Muscle layer of colon (tissue), 2 donors: ENCODE data around the gene LYAR.

ENCODE experiments used
- H3K27ac ChIP-seq: one replicate; pipeline ENCODE4 v1.7.0; 2013; ENCODE audit warnings: low read depth, mild to moderate bottlenecking, low read length, moderate library complexity
- H3K27me3 ChIP-seq, 2 donors: one replicate each; pipeline ENCODE4 v1.7.0; 2013; ENCODE audit warnings: low read length in 2 of 2, mild to moderate bottlenecking in 2 of 2; ENCODE audit not compliant: insufficient read depth in 2 of 2, control insufficient read depth in 1 of 2
- H3K36me3 ChIP-seq: one replicate; pipeline ENCODE4 v1.7.0; 2013; ENCODE audit warnings: mild to moderate bottlenecking, low read length; ENCODE audit not compliant: insufficient read depth
- H3K4me1 ChIP-seq: one replicate; pipeline ENCODE4 v1.7.0; 2013; ENCODE audit warnings: mild to moderate bottlenecking, low read length; ENCODE audit not compliant: insufficient read depth
- H3K4me3 ChIP-seq, 2 donors: one replicate each; pipeline ENCODE4 v1.7.0; 2013; ENCODE audit warnings: low read length in 2 of 2, low read depth in 1 of 2, mild to moderate bottlenecking in 1 of 2, moderate library complexity in 1 of 2
- H3K9ac ChIP-seq: one replicate; pipeline ENCODE4 v1.7.0; 2013; ENCODE audit warnings: low read length
- H3K9me3 ChIP-seq: one replicate; pipeline ENCODE4 v1.7.0; 2013; ENCODE audit warnings: mild to moderate bottlenecking, low read length
- donor health status: abdominal sarcoma.
- donor health status: Adenocarcinoma of cecum.

The LYAR gene

GRCh38 chr4:4327652-4328121 lies 37.7 kb upstream of the LYAR start:
- H3K27me3 ChIP-seq = no peaks in the 10 kb centered on the region
- no peaks in the 10 kb centered on the region for H3K36me3 ChIP-seq
- no peak overlapping the region for H3K9ac ChIP-seq
- no peak overlapping the region for H3K27ac ChIP-seq
- H3K4me3 ChIP-seq = no peak overlapping the region
- H3K9me3 ChIP-seq = no peaks in the 10 kb centered on the region
- no peaks in the 10 kb centered on the region for H3K4me1 ChIP-seq

DNA sequence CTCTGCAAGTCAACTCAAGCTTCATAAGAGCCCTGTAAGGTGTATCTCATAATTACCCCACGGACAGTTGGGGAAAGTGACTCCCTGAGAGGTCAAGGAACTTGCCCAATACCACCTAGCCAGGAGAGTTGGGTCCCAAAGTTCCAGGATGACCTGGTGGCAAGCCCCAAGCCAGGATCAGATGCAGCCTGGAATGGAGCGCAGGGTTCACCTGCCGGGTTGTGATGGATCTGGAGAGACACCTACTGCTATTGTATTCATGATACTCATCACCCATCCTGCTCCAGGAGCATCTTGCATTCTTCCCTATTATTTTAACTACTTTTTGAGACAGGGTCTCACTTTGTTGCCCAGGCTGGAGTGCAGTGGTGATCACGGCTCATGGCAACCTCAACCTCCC lies 36.2 kb upstream of the LYAR start:
- Histone ChIP-seq H3K27ac (no peak overlapping the region), H3K4me3 (no peak overlapping the region), H3K4me1 (no peaks in the 10 kb centered on the region), H3K36me3 (peaks cover 8% of the 10 kb centered on the region), H3K9ac (no peak overlapping the region), H3K27me3 (no peaks in the 10 kb centered on the region), H3K9me3 (no peaks in the 10 kb centered on the region)

- no peaks in the 10 kb centered on the region for H3K9me3 ChIP-seq
- no peaks in the 10 kb centered on the region for H3K4me1 ChIP-seq
- no peaks in the 10 kb centered on the region for H3K27me3 ChIP-seq
- H3K36me3 ChIP-seq = peaks cover 14% of the 10 kb centered on the region
- H3K27ac ChIP-seq = no peak overlapping the region
- no peak overlapping the region for H3K4me3 ChIP-seq
- H3K9ac ChIP-seq = no peak overlapping the region
Observed at GRCh38 chr4:4325321-4325720, 35.4 kb upstream of the LYAR start.

DNA sequence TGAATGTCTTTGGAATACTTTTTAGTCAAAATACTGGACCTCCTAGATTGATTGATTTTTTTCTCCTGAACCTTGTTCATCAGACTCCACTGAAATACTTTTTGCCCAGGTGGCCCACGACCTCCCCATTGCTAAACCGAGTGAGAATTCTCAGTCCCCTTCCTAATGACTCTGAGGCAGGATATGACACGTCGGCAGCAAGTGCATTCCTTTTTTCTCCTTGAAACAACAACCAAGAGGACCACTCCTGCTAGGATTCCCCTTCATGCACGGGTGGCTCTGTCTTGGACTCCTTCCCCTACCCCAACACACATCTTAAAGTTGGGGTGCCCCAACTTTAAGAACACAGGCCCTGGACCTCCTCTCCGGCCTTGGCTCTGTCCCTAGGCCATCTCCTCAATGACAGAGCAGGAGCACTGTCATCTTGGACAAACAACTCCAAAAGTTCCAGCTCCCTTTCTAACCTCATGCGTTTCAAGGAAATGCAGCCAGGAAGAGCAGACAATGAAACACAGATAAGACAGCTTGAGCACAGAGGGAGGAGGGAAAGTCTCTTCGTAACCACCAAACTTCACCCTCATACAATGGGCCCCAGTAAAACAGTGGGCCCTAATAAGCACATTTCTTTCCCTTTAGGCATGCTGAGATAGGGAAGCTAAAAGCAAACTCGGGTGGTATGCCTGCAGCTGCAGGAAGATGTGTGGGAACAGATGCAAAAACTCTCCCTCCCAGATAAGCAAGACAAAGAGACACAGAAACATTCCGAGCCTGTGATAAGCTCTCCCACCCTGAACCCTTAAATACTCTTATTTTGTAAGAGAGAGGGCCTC lies 34.0 kb upstream of the LYAR start:
- H3K36me3 ChIP-seq = peaks cover 14% of the 10 kb centered on the region
- H3K9ac ChIP-seq = no peak overlapping the region
- H3K27me3 ChIP-seq = no peaks in the 10 kb centered on the region
- H3K4me1 ChIP-seq = no peaks in the 10 kb centered on the region
- no peak overlapping the region for H3K27ac ChIP-seq
- no peaks in the 10 kb centered on the region for H3K9me3 ChIP-seq
- no peak overlapping the region for H3K4me3 ChIP-seq

GRCh38 chr4:4321951-4322688 lies 32.2 kb upstream of the LYAR start:
- no peak overlapping the region for H3K27ac ChIP-seq
- H3K9me3 ChIP-seq = no peaks in the 10 kb centered on the region
- peaks cover 23% of the 10 kb centered on the region for H3K36me3 ChIP-seq

DNA sequence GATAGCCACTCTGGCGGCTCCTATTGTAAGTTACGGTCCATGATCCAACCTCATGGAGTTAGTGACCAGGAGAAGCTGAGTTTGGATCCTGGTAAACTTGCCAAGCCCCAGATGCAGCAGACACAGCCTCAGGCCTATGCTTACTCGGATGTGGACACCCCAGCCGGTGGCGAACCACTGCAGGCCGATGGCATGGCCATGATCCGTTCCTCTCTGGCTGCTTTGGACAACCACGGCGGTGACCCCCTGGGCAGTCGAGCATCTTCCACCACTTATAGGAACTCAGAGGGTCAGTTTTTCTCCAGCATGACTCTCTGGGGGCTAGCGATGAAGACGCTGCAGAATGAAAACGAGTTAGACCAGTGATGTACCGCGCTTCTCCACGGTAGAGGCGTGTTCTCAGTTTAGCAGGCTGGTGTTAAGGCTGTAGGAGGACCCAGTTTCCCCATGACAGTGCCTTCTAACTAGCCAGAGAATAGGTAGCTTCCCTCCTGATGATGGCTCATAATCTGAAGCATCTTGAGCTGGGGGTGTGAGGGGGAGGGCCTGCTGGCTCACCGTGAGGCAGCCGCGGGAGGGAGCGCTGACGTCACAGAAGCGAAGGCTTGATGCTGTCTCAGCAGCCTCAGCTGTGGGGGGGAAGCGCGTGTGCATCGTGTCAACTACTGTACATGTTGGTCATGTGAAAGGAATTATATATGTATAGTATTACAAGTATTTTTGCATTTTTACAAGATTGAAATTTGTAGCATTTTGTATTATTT lies 31.2 kb upstream of the LYAR start:
- Histone ChIP-seq H3K27ac (no peak overlapping the region), H3K9ac (no peak overlapping the region), H3K27me3 (no peaks in the 10 kb centered on the region), H3K36me3 (peaks cover 32% of the 10 kb centered on the region), H3K9me3 (no peaks in the 10 kb centered on the region), H3K4me1 (no peaks in the 10 kb centered on the region), H3K4me3 (no peak overlapping the region)

More at GRCh38 chr4:4321951-4322688, 32.2 kb upstream of the LYAR start:
- no peak overlapping the region for H3K4me3 ChIP-seq
- H3K9ac ChIP-seq = no peak overlapping the region
- H3K4me1 ChIP-seq = no peaks in the 10 kb centered on the region
- no peaks in the 10 kb centered on the region for H3K27me3 ChIP-seq

DNA sequence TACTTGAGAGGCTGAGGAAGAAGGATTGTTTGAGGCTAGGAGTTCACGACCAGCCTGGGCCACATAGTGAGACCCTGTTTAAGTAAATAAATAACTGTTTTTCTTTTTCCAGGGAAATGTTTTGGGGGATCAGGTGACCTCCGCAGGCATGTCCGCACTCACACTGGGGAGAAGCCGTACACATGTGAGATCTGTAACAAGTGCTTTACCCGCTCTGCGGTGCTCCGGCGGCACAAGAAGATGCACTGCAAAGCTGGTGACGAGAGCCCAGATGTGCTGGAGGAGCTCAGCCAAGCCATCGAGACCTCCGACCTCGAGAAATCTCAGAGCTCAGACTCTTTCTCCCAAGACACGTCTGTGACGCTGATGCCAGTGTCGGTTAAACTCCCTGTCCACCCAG lies 30.6 kb upstream of the LYAR start:
- Histone ChIP-seq H3K9me3 (no peaks in the 10 kb centered on the region), H3K27me3 (no peaks in the 10 kb centered on the region), H3K36me3 (peaks cover 39% of the 10 kb centered on the region), H3K4me3 (no peak overlapping the region), H3K4me1 (no peaks in the 10 kb centered on the region), H3K9ac (no peak overlapping the region), H3K27ac (no peak overlapping the region)

GRCh38 chr4:4317496-4318232 lies 27.7 kb upstream of the LYAR start:
- Histone ChIP-seq H3K27me3 (no peaks in the 10 kb centered on the region), H3K36me3 (peaks cover 56% of the 10 kb centered on the region), H3K4me3 (no peak overlapping the region), H3K4me1 (no peaks in the 10 kb centered on the region), H3K9me3 (no peaks in the 10 kb centered on the region), H3K27ac (no peak overlapping the region), H3K9ac (no peak overlapping the region)

- Histone ChIP-seq H3K27ac (no peak overlapping the region), H3K27me3 (no peaks in the 10 kb centered on the region), H3K9me3 (no peaks in the 10 kb centered on the region), H3K4me1 (no peaks in the 10 kb centered on the region), H3K36me3 (peaks cover 49% of the 10 kb centered on the region), H3K9ac (no peak overlapping the region), H3K4me3 (no peak overlapping the region)
Observed at GRCh38 chr4:4316150-4316495, 26.2 kb upstream of the LYAR start.

GRCh38 chr4:4315461-4316149 lies 25.7 kb upstream of the LYAR start:
- no peak overlapping the region for H3K9ac ChIP-seq
- H3K27ac ChIP-seq = no peak overlapping the region
- no peaks in the 10 kb centered on the region for H3K27me3 ChIP-seq
- no peak overlapping the region for H3K4me3 ChIP-seq
- peaks cover 44% of the 10 kb centered on the region for H3K36me3 ChIP-seq
- no peaks in the 10 kb centered on the region for H3K9me3 ChIP-seq
- no peaks in the 10 kb centered on the region for H3K4me1 ChIP-seq
